ENCODE results near the gene GABBR1.

Gene GABBR1

GRCh38 chr6:29527126-29527525, 105.9 kb downstream of the GABBR1 start:
- DNase-seq (no peak), ATAC-seq (no peak)

- ATAC-seq (no peak), DNase-seq (no peak)
These were observed 107.7 kb downstream of the GABBR1 start for GRCh38 chr6:29525311-29525639.

GRCh38 chr6:29524444-29525310, 108.3 kb downstream of the GABBR1 start:
- DNase-seq (no peak), ATAC-seq (no peak)

- no peak for ATAC-seq
- DNase-seq: no peak
These were observed 108.9 kb downstream of the GABBR1 start for GRCh38 chr6:29524044-29524443.

GRCh38 chr6:29522227-29522626, 110.8 kb downstream of the GABBR1 start:
- no peak for ATAC-seq
- DNase-seq: no peak

DNA sequence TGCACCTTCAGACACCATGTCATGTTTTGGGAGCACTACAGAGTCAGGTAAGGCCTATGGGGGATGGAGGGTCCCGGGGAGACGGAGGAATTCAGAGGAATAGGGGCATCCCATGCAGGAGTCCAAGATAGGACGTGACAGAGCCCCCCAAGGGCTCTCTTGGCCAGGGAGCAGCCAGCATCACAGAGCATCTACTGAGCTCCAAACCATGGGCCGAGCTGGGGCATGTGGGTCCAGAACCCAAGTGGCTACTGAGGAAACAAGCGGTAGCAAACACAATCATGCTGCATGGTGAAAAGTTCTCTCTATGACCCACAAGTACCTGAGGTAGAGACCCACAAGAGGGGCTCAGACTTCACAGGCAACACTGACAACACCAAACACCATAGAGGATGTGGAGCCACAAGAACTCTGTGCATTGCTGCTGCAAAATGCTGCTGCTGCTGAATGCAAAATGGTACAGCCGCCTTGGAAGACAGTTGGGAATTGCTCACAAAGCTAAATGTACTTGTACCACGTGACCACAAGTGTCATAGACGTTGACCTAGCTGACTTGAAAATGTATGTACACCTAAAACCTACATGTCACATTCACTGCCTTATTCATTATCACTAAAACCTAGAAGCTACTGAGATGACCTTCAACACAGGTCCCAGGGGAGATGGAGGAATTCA, 111.8 kb downstream of the GABBR1 start:
- ATAC-seq: no peak
- DNase-seq: no peak

DNA sequence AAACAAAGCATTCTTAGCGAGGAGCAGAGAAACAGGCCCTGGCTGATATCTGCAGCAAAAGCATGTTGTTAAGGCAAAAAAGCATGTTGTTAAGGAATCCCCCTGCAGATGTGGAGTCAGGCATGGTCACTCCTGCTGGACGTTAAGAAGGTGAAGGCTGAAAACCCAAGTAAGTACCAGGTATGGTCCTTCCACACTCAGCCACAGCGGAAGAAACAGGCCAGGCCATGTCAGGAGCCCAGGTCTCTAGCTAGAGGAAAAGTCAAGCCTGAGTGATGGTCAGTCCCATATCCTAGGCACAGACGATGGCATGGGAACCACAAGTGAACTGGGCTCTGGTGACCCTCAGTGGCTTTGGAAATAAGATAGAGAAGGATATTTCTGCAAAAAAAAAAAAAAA, 112.8 kb downstream of the GABBR1 start:
- DNase-seq: no peak
- ATAC-seq: no peak

DNA sequence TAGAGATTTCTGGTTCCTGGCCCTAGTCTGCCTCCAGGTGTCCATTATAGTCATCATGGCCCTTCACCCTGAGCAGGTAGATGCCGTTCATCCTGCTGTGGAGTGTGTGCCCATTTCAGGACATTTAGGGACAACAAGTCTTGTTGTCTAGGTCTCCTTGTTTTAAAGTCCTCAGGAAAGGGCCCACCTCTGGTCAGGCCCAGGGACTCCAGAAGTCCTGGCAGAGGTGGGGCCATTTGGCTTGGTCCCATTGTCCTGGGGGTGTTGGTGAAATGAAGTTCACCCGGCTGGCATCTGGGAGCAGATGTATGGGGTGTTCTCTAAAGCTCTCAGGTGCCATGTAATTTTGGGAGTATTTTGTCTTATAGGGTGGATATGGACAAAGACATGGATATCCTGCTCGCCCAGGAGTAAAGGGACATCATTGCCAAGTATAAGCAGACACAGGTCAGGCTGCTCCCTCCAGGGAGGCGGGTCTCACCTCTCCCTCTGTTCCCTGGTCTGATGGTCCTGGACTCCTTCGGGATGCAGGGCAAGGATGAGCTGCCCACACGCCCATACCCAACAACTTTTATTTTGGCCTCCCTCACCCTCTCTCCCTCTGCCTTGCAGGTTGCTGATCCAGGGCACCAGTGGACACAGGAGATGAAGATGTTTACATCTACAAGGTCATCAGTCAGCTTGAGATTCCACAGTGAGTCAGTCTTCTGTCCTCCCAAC, 113.5 kb downstream of the GABBR1 start:
- DNase-seq: no peak
- no peak for ATAC-seq

GRCh38 chr6:29517728-29518440, 115.1 kb downstream of the GABBR1 start:
- ATAC-seq (no peak), DNase-seq (no peak)

DNA sequence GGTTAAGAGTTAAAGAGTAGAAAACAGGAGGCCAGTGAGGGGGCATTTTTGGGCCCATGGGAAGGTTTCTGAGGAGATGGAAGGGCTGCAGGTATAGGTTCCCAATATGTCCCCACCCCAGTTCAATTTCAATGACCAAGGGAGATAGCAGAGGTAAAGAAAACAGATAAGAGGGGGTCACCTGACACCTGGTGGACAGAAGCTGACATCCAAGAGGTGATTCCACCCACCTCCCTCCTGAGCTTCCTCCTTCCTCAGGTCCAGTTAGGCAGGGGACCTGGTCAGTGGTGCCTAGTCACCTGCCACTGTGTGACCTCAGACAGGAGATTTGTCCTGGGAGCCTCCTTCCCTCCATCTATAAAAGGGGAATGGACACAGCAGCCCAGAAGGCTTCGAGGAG, 115.7 kb downstream of the GABBR1 start:
- DNase-seq (no peak), ATAC-seq (no peak)

DNA sequence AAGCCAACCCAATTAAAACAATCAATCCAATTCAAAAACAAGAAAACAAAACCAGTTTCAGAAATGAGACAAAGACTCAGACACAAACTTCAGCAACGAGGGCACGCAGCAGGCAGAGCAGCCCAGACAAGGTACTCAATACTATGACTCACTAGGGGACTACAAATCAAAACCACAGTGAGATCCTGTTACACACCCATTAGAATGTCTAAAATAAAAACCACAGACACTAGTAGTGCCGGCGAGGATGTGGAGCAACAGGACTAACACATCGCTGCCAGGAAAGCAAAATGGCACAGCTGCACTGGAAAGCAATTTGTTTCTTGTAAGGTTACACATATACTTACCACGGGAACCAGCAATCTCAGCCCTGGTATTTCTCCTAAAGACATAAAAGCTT, 116.9 kb downstream of the GABBR1 start:
- peak; percentile 93 for ATAC-seq
- peak; percentile 7 for DNase-seq

GRCh38 chr6:29510746-29511300, 122.2 kb downstream of the GABBR1 start:
- DNase-seq: no peak

GRCh38 chr6:29510202-29510601, 122.8 kb downstream of the GABBR1 start:
- DNase-seq (no peak), ATAC-seq (no peak)

More at GRCh38 chr6:29510746-29511300, 122.2 kb downstream of the GABBR1 start:
- no peak for ATAC-seq

Data from stimulated activated naive CD8-positive, alpha-beta T cell treated with anti-CD3 and anti-CD28 coated beads, Interleukin-15, Interleukin-2, amounts not matched to agents 100 U/mL and 50 U/mL, for 24 hours (primary cell).